GM21526 (cell line): ENCODE data around the gene FCER1G.

Experiments
- ATAC-seq: cut with Tn5 transposase; IDR thresholded peaks from one replicate; pipeline ENCODE4 v1.9.1; 2021; ENCODE audit warnings: moderate library complexity; ENCODE audit not compliant: unreplicated experiment, low FRiP score

The FCER1G gene

DNA sequence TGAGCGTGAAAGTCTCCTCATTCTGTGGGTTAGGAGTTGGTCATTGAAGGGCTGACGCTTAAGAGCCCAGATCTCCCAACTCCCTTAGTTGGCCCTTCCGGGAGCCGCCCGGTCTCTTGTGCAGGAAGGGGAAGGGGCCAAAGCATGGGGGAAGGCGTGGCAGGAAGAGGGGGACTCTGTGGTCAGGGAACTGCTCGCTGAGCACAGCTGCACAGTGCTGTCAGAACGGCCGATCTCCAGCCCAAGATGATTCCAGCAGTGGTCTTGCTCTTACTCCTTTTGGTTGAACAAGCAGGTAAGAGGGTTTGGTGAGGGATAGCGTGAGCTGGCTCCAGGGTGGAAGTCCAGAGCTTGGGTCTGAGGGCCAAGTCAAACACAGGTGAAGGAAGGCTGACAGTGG, at the start of gene FCER1G:
TSS of gene FCER1G (plus strand) at position 220 of the 400 bp plus-strand sequence. CDS start at position 247, 27 bp downstream.
- no peak for ATAC-seq

- peak; percentile 83 for ATAC-seq
Observed at GRCh38 chr1:161165742-161166668, 49.1 kb upstream of the FCER1G start, which contains the start of gene PPOX. PPOX (plus strand) TSS chr1:161166426; CDS start chr1:161166848, 422 bp downstream.

DNA sequence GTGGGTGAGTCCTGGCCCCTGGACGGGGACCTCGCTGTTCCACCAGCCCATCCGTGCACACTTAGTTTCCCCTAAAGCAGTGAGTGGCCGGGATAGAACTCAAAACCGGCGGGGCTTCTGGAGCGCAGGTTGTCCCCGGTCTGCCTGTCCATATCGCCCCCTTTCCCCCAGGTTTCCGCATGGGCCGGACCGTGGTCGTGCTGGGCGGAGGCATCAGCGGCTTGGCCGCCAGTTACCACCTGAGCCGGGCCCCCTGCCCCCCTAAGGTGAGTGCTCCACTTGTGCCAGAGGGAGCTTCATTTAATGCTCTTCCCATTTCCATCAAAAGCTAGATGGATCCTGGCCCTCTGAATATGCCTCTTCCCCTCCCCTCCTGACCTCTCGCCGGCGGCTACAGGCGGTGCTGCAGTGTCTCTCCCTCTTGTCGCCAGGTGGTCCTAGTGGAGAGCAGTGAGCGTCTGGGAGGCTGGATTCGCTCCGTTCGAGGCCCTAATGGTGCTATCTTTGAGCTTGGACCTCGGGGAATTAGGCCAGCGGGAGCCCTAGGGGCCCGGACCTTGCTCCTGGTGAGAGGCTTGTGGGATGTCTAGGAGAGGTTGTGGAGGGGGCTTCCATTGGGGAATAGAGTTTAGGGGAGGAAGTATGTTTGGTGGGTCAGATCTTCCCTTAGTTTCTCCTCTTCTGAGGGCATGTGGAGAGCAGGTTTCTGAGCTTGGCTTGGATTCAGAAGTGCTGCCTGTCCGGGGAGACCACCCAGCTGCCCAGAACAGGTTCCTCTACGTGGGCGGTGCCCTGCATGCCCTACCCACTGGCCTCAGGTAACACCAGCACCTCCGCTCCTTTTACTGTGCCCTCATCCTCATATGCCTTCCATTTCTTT, 48.2 kb upstream of the FCER1G start:
- ATAC-seq, result peak; percentile 1

- ATAC-seq, result no peak
Observed at GRCh38 chr1:161168906-161169305, 46.2 kb upstream of the FCER1G start.

DNA sequence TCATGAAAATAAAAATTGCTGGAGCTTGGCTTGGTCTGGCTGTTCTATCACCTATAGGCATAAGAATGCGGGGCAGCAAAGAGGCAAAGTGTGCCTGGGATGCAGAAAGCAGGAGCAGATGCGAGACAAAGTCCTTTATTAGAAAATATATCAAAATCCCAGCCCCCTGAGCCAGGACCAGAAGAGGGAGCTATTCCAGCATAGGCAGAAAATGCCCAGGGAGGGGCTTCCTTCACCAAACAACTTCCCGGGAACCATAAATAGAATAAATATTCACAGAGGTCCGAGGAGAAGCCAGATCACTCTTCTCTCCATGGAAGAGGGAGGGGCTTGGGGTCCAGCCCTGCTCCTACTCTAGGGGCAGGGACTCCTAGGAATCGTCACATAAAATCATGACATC, 43.9 kb upstream of the FCER1G start:
- no peak for ATAC-seq

DNA sequence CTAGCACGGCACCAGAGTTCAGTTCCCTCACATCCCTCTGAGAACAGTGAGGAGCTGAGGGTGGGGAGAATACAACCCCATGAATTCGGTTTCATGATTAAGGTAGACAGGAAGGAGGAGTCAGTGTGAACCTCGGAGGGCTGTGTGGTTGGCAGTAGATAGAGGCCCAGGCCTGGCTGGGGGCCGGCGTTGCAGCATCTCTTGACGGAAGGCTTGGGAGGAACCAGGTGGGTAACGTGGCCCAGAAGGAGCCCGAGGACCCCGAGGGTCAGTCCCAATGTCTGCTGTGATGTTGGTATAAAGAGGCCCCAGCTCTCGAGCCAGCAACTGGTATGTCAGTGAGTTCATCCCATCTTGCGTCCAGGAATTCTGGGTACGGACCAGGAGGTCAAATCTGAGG, 43.4 kb upstream of the FCER1G start:
- ATAC-seq, result no peak

DNA sequence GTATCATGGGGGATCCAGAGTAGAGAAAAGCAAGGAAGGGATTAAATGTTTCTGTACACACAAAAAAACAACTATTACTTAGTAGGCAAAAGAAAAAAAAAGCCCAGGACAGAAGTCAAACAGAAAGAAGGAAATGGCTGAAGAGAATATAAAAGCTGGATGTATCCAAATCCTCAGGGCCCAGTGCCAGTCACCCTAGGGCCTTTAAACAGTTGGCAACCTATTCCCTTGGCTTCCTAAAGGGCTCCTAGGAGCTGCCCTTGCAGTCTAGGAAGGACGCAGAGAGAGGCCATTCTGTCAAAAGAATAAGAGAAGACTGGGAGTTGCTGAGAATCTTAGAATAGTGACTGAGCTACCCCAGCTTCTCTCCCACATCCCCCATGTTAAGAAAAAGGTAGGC, 42.7 kb upstream of the FCER1G start:
- ATAC-seq, result no peak

- ATAC-seq, result no peak
Observed at GRCh38 chr1:161172776-161173376, 42.2 kb upstream of the FCER1G start.

- no peak for ATAC-seq
Observed at GRCh38 chr1:161173711-161174110, 41.4 kb upstream of the FCER1G start.

GRCh38 chr1:161174911-161175310, 40.2 kb upstream of the FCER1G start:
- no peak for ATAC-seq

DNA sequence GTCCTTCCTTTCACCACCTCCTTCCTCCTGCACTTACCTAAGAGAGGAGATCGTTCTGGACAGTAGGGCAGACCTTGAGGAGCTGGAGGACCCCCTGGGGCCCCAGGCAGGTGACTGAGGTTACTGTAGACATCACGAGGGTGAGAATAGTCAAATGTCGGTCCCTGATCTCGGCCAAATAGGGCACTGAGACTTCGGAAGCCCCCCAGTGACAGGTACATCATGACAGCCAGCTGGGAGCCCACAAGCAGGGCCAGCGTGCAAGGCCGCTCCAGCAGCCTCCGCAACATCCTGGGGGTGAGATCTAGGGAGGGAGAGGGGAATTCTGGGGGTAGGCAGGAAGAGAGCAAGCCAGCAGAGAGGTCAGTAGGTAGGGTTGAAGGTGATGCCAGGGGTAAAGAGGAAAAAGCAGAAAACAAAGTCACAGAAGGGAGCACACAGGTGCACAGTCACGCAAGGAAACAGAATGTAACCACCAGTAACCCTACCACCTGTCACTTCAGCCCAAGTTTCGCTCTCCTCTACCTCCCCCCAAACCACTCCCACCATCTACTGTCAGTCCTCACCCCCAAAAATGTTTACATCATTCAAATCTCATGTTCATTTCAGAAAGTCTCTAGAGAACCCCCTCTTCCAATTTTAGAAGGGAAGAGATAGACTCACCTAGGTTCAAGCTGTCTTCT, 39.2 kb upstream of the FCER1G start:
- no peak for ATAC-seq

- no peak for ATAC-seq
Observed at GRCh38 chr1:161176468-161177111, 38.5 kb upstream of the FCER1G start.

GRCh38 chr1:161177112-161177935, 37.8 kb upstream of the FCER1G start, which contains the start of gene B4GALT3:
B4GALT3 (minus strand) TSS chr1:161177507; CDS start chr1:161176060, 1,447 bp downstream.
- peak; percentile 61 for ATAC-seq

GRCh38 chr1:161177936-161178244, 37.2 kb upstream of the FCER1G start:
- ATAC-seq, result no peak

GRCh38 chr1:161179698-161180097, 35.4 kb upstream of the FCER1G start:
- ATAC-seq, result no peak

GRCh38 chr1:161180639-161181038, 34.5 kb upstream of the FCER1G start:
- no peak for ATAC-seq

- peak; percentile 41 for ATAC-seq
Observed at GRCh38 chr1:161182214-161182613, 32.9 kb upstream of the FCER1G start.

DNA sequence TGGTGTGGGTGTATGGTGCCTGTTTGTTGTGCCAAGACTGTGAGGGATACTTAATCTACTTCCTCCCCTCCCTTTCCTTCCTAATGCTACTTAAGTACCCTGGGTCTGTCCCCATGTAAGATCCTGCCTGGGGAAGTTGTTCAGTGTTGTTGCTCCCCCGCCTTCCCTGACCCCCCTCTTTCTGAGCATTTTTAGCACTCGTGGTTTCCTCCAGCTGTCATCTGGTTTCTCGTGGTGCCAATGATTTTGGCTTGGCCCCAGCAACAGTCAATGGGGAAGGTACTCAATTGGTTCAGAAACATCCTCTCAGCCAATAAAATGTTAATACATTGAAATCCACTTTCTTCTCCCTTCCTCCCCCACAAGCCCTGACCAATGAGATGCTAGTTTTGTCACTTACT, 29.8 kb upstream of the FCER1G start:
- peak; percentile 56 for ATAC-seq

DNA sequence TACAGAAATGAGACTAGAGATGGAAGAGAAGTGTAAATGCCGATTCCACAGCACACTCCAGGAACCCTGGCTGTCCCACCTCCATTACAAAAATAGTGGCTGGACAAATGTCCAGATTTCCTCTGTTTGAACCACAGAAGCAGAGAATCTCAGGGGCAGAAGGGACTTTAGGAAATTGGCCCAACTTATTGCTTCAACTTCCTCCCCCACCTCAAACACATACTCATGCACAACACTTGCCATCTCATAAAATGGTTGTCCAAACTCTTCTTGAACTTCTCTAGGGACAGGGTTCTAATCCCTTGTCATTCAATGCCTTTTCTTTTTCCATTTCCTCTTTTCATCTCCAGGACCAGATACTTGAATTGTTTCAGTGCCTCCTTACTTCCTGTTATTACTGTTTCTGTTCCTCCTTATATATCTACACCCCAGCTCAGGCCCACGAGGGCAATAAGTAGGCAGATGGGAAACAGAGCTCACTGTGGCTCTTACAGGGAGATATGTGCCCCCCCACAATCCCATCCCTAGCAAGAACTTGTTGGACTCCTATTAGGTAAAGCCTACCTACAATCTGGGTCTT, 29.3 kb upstream of the FCER1G start:
- peak; percentile 33 for ATAC-seq
